Stimulated activated CD8-positive, alpha-beta memory T cell treated with anti-CD3 and anti-CD28 coated beads, Interleukin-4, amount 100 ng/mL, for 24 hours (primary cell): Measurements from ENCODE around the gene PPEF1.
"Not testable (repeated sequence)": the region's sequence is repeated elsewhere in the genome, so short reads cannot be mapped to it uniquely, and the experiment has no call there.

Experiments
- DNase-seq: peaks from one replicate; pipeline ENCODE4 v3.0.0-alpha.2; 2020; ENCODE audit warnings: low read depth

Gene PPEF1

GRCh38 chrX:18701621-18702361 lies 5.7 kb upstream of the PPEF1 start:
- no peak for DNase-seq

GRCh38 chrX:18702362-18703195 lies 4.9 kb upstream of the PPEF1 start:
- DNase-seq: no peak

GRCh38 chrX:18709833-18710232 lies 2.4 kb downstream of the PPEF1 start:
- no peak for DNase-seq

- no peak for DNase-seq
These were observed 7.5 kb downstream of the PPEF1 start for GRCh38 chrX:18714910-18715309.

- DNase-seq: no peak
These were observed 12.4 kb downstream of the PPEF1 start for GRCh38 chrX:18719852-18720251.

GRCh38 chrX:18721683-18722499 lies 14.4 kb downstream of the PPEF1 start:
- no peak for DNase-seq

GRCh38 chrX:18722500-18723071 lies 15.1 kb downstream of the PPEF1 start:
- no peak for DNase-seq

GRCh38 chrX:18725310-18725943 lies 18.0 kb downstream of the PPEF1 start:
- DNase-seq: no peak

GRCh38 chrX:18733287-18733686 lies 25.8 kb downstream of the PPEF1 start:
- DNase-seq: no peak

- not testable (repeated sequence) for DNase-seq
These were observed 32.2 kb downstream of the PPEF1 start for GRCh38 chrX:18739609-18740008.

GRCh38 chrX:18748499-18748898 lies 41.1 kb downstream of the PPEF1 start:
- DNase-seq: no peak

GRCh38 chrX:18753631-18754030 lies 46.2 kb downstream of the PPEF1 start:
- no peak for DNase-seq

GRCh38 chrX:18755651-18756050 lies 48.2 kb downstream of the PPEF1 start:
- DNase-seq: no peak

- no peak for DNase-seq
These were observed 50.8 kb downstream of the PPEF1 start for GRCh38 chrX:18757956-18758932.

GRCh38 chrX:18761750-18762149 lies 54.3 kb downstream of the PPEF1 start:
- no peak for DNase-seq

GRCh38 chrX:18763106-18763505 lies 55.7 kb downstream of the PPEF1 start:
- not testable (repeated sequence) for DNase-seq

- no peak for DNase-seq
These were observed 61.9 kb downstream of the PPEF1 start for GRCh38 chrX:18769364-18769763.

- no peak for DNase-seq
These were observed 62.5 kb downstream of the PPEF1 start for GRCh38 chrX:18769812-18770573.

GRCh38 chrX:18789916-18790315 lies 82.5 kb downstream of the PPEF1 start:
- no peak for DNase-seq

- no peak for DNase-seq
These were observed 85.4 kb downstream of the PPEF1 start for GRCh38 chrX:18792828-18793227.
